HEK293 (cell line): ENCODE measurements around the gene GRIK4.

Experiments
- CTCF ChIA-PET: fragments of 350-600 bp; formaldehyde crosslinking; extraction: SDS; loops from one replicate; lab custom pipeline; 2021; ENCODE audit warnings: antibody characterized with exemption; lab: Yijun Ruan, JAX
- POLR2A ChIA-PET: fragments of 300-600 bp; formaldehyde crosslinking; extraction: SDS; loops from one replicate; lab custom pipeline; 2020; ENCODE audit warnings: antibody characterized with exemption, inconsistent platforms; lab: Yijun Ruan, JAX
- H3K27ac ChIP-seq: fragments of 200-500 bp; sonication (Bioruptor generic); 2 replicates; pipeline ENCODE4 v1.5.1; 2014; ENCODE audit warnings: low read depth, low read length, control low read depth, inconsistent platforms; ENCODE audit errors: extremely low read depth
- H3K36me3 ChIP-seq, 2 experiments: fragments of 200-500 bp in 1 of 2; sonication (Bioruptor generic) in 1 of 2; 1 replicate in 1 of 2; 2 replicates in 1 of 2; pipeline ENCODE4 v1.5.1; 2014 to 2017; ENCODE audit warnings: inconsistent platforms in 2 of 2, low read length in 2 of 2; ENCODE audit not compliant: control insufficient read depth in 2 of 2, insufficient read depth in 1 of 2
- H3K4me1 ChIP-seq: fragments of 200-500 bp; sonication (Bioruptor generic); 2 replicates; pipeline ENCODE4 v1.5.1; 2014; ENCODE audit warnings: mild to moderate bottlenecking, low read length, inconsistent platforms; ENCODE audit not compliant: control insufficient read depth, insufficient read depth
- H3K4me3 ChIP-seq: 2 replicates; pipeline ENCODE4 v1.5.1; 2011; ENCODE audit warnings: low read depth, mild to moderate bottlenecking, control low read depth, low read length, moderate library complexity
- H3K9me3 ChIP-seq: fragments of 200-500 bp; sonication (Bioruptor generic); 2 replicates; pipeline ENCODE4 v1.5.1; 2014; ENCODE audit warnings: low read depth, low read length, inconsistent platforms; ENCODE audit not compliant: control insufficient read depth, insufficient read depth
- GLI2 ChIP-seq: fragments of 450-650 bp; formaldehyde crosslinking; IDR thresholded peaks from 2 replicates; pipeline ENCODE4; 2017; ENCODE audit warnings: missing biosample characterization, missing genetic modification characterization, low read depth, borderline replicate concordance
- IKZF3 ChIP-seq: fragments of 450-650 bp; IDR thresholded peaks from 2 replicates; pipeline ENCODE4 v1.5.0; 2018; ENCODE audit warnings: missing biosample characterization, mild to moderate bottlenecking, missing genetic modification characterization, moderate library complexity
- OSR2 ChIP-seq: fragments of 450-650 bp; formaldehyde crosslinking; IDR thresholded peaks from 2 replicates; pipeline ENCODE4 v1.5.1; 2016; ENCODE audit warnings: missing biosample characterization, missing genetic modification characterization
- PRDM1 ChIP-seq: fragments of 450-650 bp; formaldehyde crosslinking; IDR thresholded peaks from 2 replicates; pipeline ENCODE4; 2016; ENCODE audit warnings: missing biosample characterization, missing genetic modification characterization
- REPIN1 ChIP-seq: fragments of 450-650 bp; formaldehyde crosslinking; IDR thresholded peaks from 2 replicates; pipeline ENCODE4 v1.5.1; 2017; ENCODE audit warnings: missing biosample characterization, missing genetic modification characterization, low read depth
- SCRT1 ChIP-seq: fragments of 450-650 bp; formaldehyde crosslinking; IDR thresholded peaks from 2 replicates; pipeline ENCODE4 v1.5.1; 2016; ENCODE audit warnings: missing biosample characterization, missing genetic modification characterization, borderline replicate concordance
- SP3 ChIP-seq: fragments of 450-650 bp; formaldehyde crosslinking; IDR thresholded peaks from 2 replicates; pipeline ENCODE4 v1.5.1; 2016; ENCODE audit warnings: missing biosample characterization, missing genetic modification characterization
- ZBTB20 ChIP-seq: fragments of 450-650 bp; formaldehyde crosslinking; IDR thresholded peaks from 2 replicates; pipeline ENCODE4 v1.5.1; 2016; ENCODE audit warnings: missing biosample characterization, missing genetic modification characterization
- ZNF121 ChIP-seq: fragments of 450-650 bp; formaldehyde crosslinking; IDR thresholded peaks from 2 replicates; pipeline ENCODE4 v1.5.1; 2016; ENCODE audit warnings: missing biosample characterization, missing genetic modification characterization
- ZNF140 ChIP-seq: fragments of 450-650 bp; formaldehyde crosslinking; IDR thresholded peaks from 2 replicates; pipeline ENCODE4 v1.5.1; 2016; ENCODE audit warnings: missing biosample characterization, missing genetic modification characterization
- ZNF202 ChIP-seq: fragments of 450-650 bp; formaldehyde crosslinking; IDR thresholded peaks from 2 replicates; pipeline ENCODE4 v1.5.1; 2016; ENCODE audit warnings: missing biosample characterization, missing genetic modification characterization, borderline replicate concordance
- ZNF302 ChIP-seq: fragments of 450-650 bp; formaldehyde crosslinking; IDR thresholded peaks from 2 replicates; pipeline ENCODE4 v1.5.1; 2016; ENCODE audit warnings: missing biosample characterization, missing genetic modification characterization, low read depth
- ZNF311 ChIP-seq: fragments of 450-650 bp; formaldehyde crosslinking; IDR thresholded peaks from 2 replicates; pipeline ENCODE4 v1.5.1; 2017; ENCODE audit warnings: missing biosample characterization, missing genetic modification characterization, borderline replicate concordance
- ZNF335 ChIP-seq: fragments of 450-650 bp; formaldehyde crosslinking; conservative IDR thresholded peaks from 2 replicates; pipeline ENCODE4 v1.5.1; 2016; ENCODE audit warnings: missing biosample characterization, missing genetic modification characterization
- ZNF404 ChIP-seq: fragments of 450-650 bp; formaldehyde crosslinking; IDR thresholded peaks from 2 replicates; pipeline ENCODE4 v1.5.1; 2017; ENCODE audit warnings: missing biosample characterization, missing genetic modification characterization
- ZNF510 ChIP-seq: fragments of 450-650 bp; formaldehyde crosslinking; IDR thresholded peaks from 2 replicates; pipeline ENCODE4 v1.5.1; 2018; ENCODE audit warnings: mild to moderate bottlenecking, missing genetic modification characterization, missing biosample characterization; ENCODE audit not compliant: insufficient replicate concordance
- ZNF544 ChIP-seq: fragments of 450-650 bp; formaldehyde crosslinking; IDR thresholded peaks from 2 replicates; pipeline ENCODE4 v1.5.0; 2017; ENCODE audit warnings: missing biosample characterization, missing genetic modification characterization
- ZNF560 ChIP-seq: fragments of 450-650 bp; formaldehyde crosslinking; IDR thresholded peaks from 2 replicates; pipeline ENCODE4 v1.5.1; 2017; ENCODE audit warnings: missing biosample characterization, missing genetic modification characterization, borderline replicate concordance
- ZNF580 ChIP-seq: fragments of 450-650 bp; formaldehyde crosslinking; IDR thresholded peaks from 2 replicates; pipeline ENCODE4 v1.5.1; 2016; ENCODE audit warnings: missing biosample characterization, missing genetic modification characterization
- ZNF621 ChIP-seq: fragments of 450-650 bp; formaldehyde crosslinking; IDR thresholded peaks from 2 replicates; pipeline ENCODE4 v1.5.1; 2017; ENCODE audit warnings: missing biosample characterization, missing genetic modification characterization
- ZNF792 ChIP-seq: fragments of 450-650 bp; formaldehyde crosslinking; IDR thresholded peaks from 2 replicates; pipeline ENCODE4 v1.5.1; 2016; ENCODE audit warnings: missing biosample characterization, missing genetic modification characterization
- TF ChIP-seq, protein P1 (sequence below): fragments of 450-650 bp; formaldehyde crosslinking; IDR thresholded peaks from 2 replicates; pipeline ENCODE4 v1.5.1; 2016; ENCODE audit warnings: missing biosample characterization, missing genetic modification characterization
- TF ChIP-seq, protein P2 (sequence below): fragments of 450-650 bp; formaldehyde crosslinking; IDR thresholded peaks from 2 replicates; pipeline ENCODE4 v1.5.1; 2016; ENCODE audit warnings: missing biosample characterization, missing genetic modification characterization
- TF ChIP-seq, protein P3 (sequence below): fragments of 450-650 bp; formaldehyde crosslinking; IDR thresholded peaks from 2 replicates; pipeline ENCODE4 v1.5.1; 2016; ENCODE audit warnings: missing biosample characterization, missing genetic modification characterization

Gene GRIK4

GRCh38 chr11:120839201-120839600, 327.7 kb downstream of the GRIK4 start:
- ChIA-PET CTCF (interaction anchor here (1.1 to 1.2 kb wide), 2 partner anchors 154 to 356 kb away, joined by 3 read pairs; no protein-coding TSS in a partner anchor), POLR2A (no interaction called here)
- Histone ChIP-seq H3K27ac (no peak overlapping the region), H3K4me3 (no peak overlapping the region), H3K36me3 (no peaks in the 10 kb centered on the region), H3K4me1 (no peaks in the 10 kb centered on the region), H3K9me3 (no peaks in the 10 kb centered on the region)
- TF ChIP-seq PRDM1 (tag by site-specific recombination) = no peak

DNA sequence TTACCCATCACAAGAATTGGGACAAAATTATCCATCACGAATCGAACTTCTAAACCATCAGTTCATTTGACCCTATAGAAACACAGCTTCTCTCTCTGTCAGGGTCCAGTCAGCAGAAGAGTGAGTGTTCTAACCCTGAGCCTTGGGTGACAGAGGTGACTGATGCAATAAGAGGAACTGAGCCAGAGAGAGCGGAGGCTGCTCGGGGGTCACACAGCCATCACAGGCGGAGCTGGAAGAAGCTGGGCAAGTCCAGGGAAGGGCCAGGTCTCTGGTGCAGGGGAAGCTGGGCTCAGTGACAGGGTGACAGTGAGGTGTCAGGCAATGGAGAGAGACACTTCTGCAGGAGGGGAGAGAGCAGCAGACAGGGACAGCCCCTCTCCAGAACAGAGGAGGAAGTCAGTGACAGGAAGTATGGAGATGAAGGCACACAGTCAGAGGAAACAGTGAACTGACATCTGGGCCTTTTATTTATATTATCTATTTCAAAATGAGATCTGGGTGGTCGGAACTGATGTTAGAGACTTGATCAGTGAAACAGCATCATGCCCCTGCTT, 328.4 kb downstream of the GRIK4 start:
- no peak overlapping the region for H3K27ac ChIP-seq
- no peak overlapping the region for H3K4me3 ChIP-seq
- no peaks in the 10 kb centered on the region for H3K9me3 ChIP-seq
- no peaks in the 10 kb centered on the region for H3K36me3 ChIP-seq
- ChIA-PET POLR2A (no interaction called here), CTCF (interaction anchor here (1.1 kb wide), 1 partner anchor 355 kb away, joined by 3 read pairs; no protein-coding TSS in a partner anchor)
- H3K4me1 ChIP-seq = no peaks in the 10 kb centered on the region
- no peak for TF ChIP-seq ZBTB20 (tag by site-specific recombination)
- no peak for TF ChIP-seq ZNF140 (tag by site-specific recombination)
- TF ChIP-seq, protein P1, sequence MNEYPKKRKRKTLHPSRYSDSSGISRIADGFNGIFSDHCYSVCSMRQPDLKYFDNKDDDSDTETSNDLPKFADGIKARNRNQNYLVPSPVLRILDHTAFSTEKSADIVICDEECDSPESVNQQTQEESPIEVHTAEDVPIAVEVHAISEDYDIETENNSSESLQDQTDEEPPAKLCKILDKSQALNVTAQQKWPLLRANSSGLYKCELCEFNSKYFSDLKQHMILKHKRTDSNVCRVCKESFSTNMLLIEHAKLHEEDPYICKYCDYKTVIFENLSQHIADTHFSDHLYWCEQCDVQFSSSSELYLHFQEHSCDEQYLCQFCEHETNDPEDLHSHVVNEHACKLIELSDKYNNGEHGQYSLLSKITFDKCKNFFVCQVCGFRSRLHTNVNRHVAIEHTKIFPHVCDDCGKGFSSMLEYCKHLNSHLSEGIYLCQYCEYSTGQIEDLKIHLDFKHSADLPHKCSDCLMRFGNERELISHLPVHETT (tag by site-specific recombination) = no peak
- no peak for TF ChIP-seq ZNF202
- no peak for TF ChIP-seq SP3
- no peak for TF ChIP-seq ZNF335 (tag by site-specific recombination)

DNA sequence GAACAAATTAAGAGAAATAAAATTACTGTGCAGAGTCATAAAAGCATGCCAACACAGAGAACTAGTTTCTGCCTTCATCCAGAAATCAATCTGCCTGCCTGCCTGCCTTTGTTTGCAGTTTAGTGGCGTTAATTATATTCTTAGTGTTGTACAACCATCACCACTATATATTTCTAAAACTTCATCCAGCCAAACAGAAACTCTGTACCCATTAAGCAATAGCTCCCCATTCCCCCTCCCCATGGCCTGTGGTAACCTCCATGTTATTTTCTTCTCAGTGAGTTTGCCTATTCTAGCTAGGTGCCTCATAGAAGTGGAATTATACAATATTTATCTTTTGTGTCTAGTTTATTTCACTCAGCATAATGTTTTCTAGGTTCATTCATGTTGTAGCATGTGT, 329.1 kb downstream of the GRIK4 start:
- no peak for TF ChIP-seq ZNF121
- no peak for TF ChIP-seq SCRT1
- TF ChIP-seq ZNF792 = no peak
- TF ChIP-seq ZNF580 = no peak
- no peak for TF ChIP-seq ZNF302 (tag by site-specific recombination)
- no peak for TF ChIP-seq ZNF510 (tag by site-specific recombination)
- no peak for TF ChIP-seq ZNF560 (tag by site-specific recombination)
- no peak for TF ChIP-seq REPIN1 (tag by site-specific recombination)
- TF ChIP-seq ZNF311 (tag by site-specific recombination) = no peak
- TF ChIP-seq ZNF544 (tag by site-specific recombination) = no peak
- no peak for TF ChIP-seq GLI2 (tag by site-specific recombination)
- TF ChIP-seq PRDM1 (tag by site-specific recombination) = no peak
- TF ChIP-seq, protein P2, sequence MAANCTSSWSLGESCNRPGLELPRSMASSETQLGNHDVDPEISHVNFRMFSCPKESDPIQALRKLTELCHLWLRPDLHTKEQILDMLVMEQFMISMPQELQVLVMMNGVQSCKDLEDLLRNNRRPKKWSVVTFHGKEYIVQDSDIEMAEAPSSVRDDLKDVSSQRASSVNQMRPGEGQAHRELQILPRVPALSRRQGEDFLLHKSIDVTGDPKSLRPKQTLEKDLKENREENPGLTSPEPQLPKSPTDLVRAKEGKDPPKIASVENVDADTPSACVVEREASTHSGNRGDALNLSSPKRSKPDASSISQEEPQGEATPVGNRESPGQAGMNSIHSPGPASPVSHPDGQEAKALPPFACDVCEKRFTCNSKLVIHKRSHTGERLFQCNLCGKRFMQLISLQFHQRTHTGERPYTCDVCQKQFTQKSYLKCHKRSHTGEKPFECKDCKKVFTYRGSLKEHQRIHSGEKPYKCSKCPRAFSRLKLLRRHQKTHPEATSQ (tag by site-specific recombination) = no peak
- TF ChIP-seq IKZF3 (tag by site-specific recombination) = no peak
- no peak for TF ChIP-seq OSR2 (tag by site-specific recombination)
- no peak for TF ChIP-seq ZNF404 (tag by site-specific recombination)
- no peak for TF ChIP-seq ZNF621 (tag by site-specific recombination)
- TF ChIP-seq, protein P3, sequence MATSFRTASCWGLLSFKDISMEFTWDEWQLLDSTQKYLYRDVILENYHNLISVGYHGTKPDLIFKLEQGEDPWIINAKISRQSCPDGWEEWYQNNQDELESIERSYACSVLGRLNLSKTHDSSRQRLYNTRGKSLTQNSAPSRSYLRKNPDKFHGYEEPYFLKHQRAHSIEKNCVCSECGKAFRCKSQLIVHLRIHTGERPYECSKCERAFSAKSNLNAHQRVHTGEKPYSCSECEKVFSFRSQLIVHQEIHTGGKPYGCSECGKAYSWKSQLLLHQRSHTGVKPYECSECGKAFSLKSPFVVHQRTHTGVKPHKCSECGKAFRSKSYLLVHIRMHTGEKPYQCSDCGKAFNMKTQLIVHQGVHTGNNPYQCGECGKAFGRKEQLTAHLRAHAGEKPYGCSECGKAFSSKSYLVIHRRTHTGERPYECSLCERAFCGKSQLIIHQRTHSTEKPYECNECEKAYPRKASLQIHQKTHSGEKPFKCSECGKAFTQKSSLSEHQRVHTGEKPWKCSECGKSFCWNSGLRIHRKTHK (tag by site-specific recombination) = no peak
- no peaks in the 10 kb centered on the region for H3K36me3 ChIP-seq
- H3K4me1 ChIP-seq = no peaks in the 10 kb centered on the region
- POLR2A ChIA-PET = no interaction called here
- no peaks in the 10 kb centered on the region for H3K9me3 ChIP-seq
- CTCF ChIA-PET = interaction anchor here (0.7 kb wide), 1 partner anchor 132 kb away, joined by 4 read pairs; no protein-coding TSS in a partner anchor
- no peak overlapping the region for H3K4me3 ChIP-seq
- no peak overlapping the region for H3K27ac ChIP-seq
